A549 (cell line): ENCODE measurements around the gene KAT8. TPM values are rescaled to one million over a fixed set of nuclear protein-coding genes. Genes with fewer than 3 reads are reported as not detected.

ENCODE experiments used
- ATAC-seq, 2 experiments: fragments of 200-7000 bp in 1 of 2; fragments of >200 bp in 1 of 2; cut with Nextera tagmentation in 1 of 2; cut with Tn5 transposase in 1 of 2; 3 replicates each; pipeline versions ENCODE4 v1.8.0 to v1.9.1; 2018 to 2020; ENCODE audit warnings: mild to moderate bottlenecking in 1 of 2, moderate library complexity in 1 of 2
- CTCF ChIA-PET: fragments of 300-600 bp; sonication (Branson Sonifier 250); formaldehyde crosslinking; extraction: SDS; loops from one replicate; lab custom pipeline; 2021; ENCODE audit warnings: antibody characterized with exemption, inconsistent platforms; lab: Yijun Ruan, JAX
- POLR2A ChIA-PET: fragments of 350-600 bp; formaldehyde crosslinking; extraction: SDS; loops from one replicate; lab custom pipeline; 2021; ENCODE audit warnings: antibody characterized with exemption, inconsistent platforms; lab: Yijun Ruan, JAX
- DNase-seq, 2 experiments: peaks; one replicate each; pipeline versions ENCODE4 v3.0.0 to v3.0.0-alpha.2; 2011 to 2016; ENCODE audit warnings: low read depth in 1 of 2, low spot score in 1 of 2
- FAIRE-seq: peaks from 2 replicates; lab custom pipeline; 2011; peaks lifted over from hg19 to GRCh38; lab: Jason Lieb, UNC
- H3K27ac ChIP-seq, 2 experiments: fragments of >200 bp; sonication (Bioruptor Twin); formaldehyde crosslinking; 3 replicates each; pipeline ENCODE4 v1.5.1; 2016 to 2017
- H3K4me1 ChIP-seq: fragments of >200 bp; sonication (Bioruptor Twin); formaldehyde crosslinking; 3 replicates; pipeline ENCODE4 v1.6.1; 2016
- H3K4me2 ChIP-seq: fragments of >200 bp; sonication (Bioruptor Twin); formaldehyde crosslinking; 3 replicates; pipeline ENCODE4 v1.6.1; 2016
- H3K4me3 ChIP-seq: fragments of >200 bp; sonication (Bioruptor Twin); formaldehyde crosslinking; 3 replicates; pipeline ENCODE4 v1.5.1; 2016
- H3K9me3 ChIP-seq: fragments of >200 bp; sonication (Bioruptor Twin); formaldehyde crosslinking; 3 replicates; pipeline ENCODE4 v1.6.1; 2016
- CBX2 ChIP-seq: fragments of 200-600 bp; sonication (generic); IDR thresholded peaks from 2 replicates; pipeline ENCODE4 v1.6.1; 2016; ENCODE audit warnings: low read depth, mild to moderate bottlenecking, borderline replicate concordance
- CEBPB ChIP-seq, 2 experiments: fragments of >200 bp in 1 of 2; sonication (Bioruptor Twin) in 1 of 2; formaldehyde crosslinking in 1 of 2; IDR thresholded peaks; 2 replicates each; pipeline ENCODE4 v1.6.1; 2012 to 2016
- CTCF ChIP-seq: fragments of >200 bp; sonication (Bioruptor Twin); formaldehyde crosslinking; IDR thresholded peaks from 3 replicates; pipeline ENCODE4 v1.5.1; 2016
- E2F6 ChIP-seq: IDR thresholded peaks from 2 replicates; pipeline ENCODE4 v1.6.1; 2012; ENCODE audit warnings: low read depth, borderline replicate concordance
- EHF ChIP-seq: fragments of 250-450 bp; sonication (Bioruptor Pico); IDR thresholded peaks from 2 replicates; pipeline ENCODE4 v1.5.0; 2020; ENCODE audit warnings: mild to moderate bottlenecking
- FOSB ChIP-seq: fragments of 250-450 bp; sonication (Bioruptor Pico); IDR thresholded peaks from 2 replicates; pipeline ENCODE4 v1.5.0; 2020; ENCODE audit warnings: mild to moderate bottlenecking, moderate library complexity
- FOSL2 ChIP-seq, 2 experiments: fragments of 450-650 bp in 1 of 2; fragments of >200 bp in 1 of 2; sonication (Bioruptor Twin) in 1 of 2; formaldehyde crosslinking; IDR thresholded peaks; 2 replicates each; pipeline versions ENCODE4 v1.5.0 to v1.6.1; 2016 to 2020; ENCODE audit warnings: mild to moderate bottlenecking in 1 of 2, moderate library complexity in 1 of 2
- FOXS1 ChIP-seq: fragments of 250-450 bp; sonication (Bioruptor Pico); IDR thresholded peaks from 2 replicates; pipeline ENCODE4 v1.5.0; 2020; ENCODE audit warnings: mild to moderate bottlenecking, moderate library complexity
- GATA3 ChIP-seq: IDR thresholded peaks from 2 replicates; pipeline ENCODE4 v1.6.1; 2012; ENCODE audit warnings: borderline replicate concordance
- JUNB ChIP-seq: fragments of >200 bp; sonication (Bioruptor Twin); formaldehyde crosslinking; IDR thresholded peaks from 2 replicates; pipeline ENCODE4 v1.6.1; 2016
- KDM5A ChIP-seq: fragments of 200-600 bp; sonication (generic); IDR thresholded peaks from 2 replicates; pipeline ENCODE4 v1.6.1; 2016; ENCODE audit warnings: antibody characterized with exemption, mild to moderate bottlenecking
- PHF8 ChIP-seq: fragments of 200-600 bp; sonication (generic); IDR thresholded peaks from 2 replicates; pipeline ENCODE4 v1.6.1; 2016; ENCODE audit warnings: low read depth, mild to moderate bottlenecking, antibody characterized with exemption, moderate library complexity, borderline replicate concordance
- REST ChIP-seq: fragments of 200-600 bp; sonication (generic); IDR thresholded peaks from 2 replicates; pipeline ENCODE4 v1.6.1; 2016; ENCODE audit warnings: antibody characterized with exemption, mild to moderate bottlenecking, moderate library complexity
- SMC3 ChIP-seq: fragments of >200 bp; sonication (Bioruptor Twin); formaldehyde crosslinking; IDR thresholded peaks from 3 replicates; pipeline ENCODE4 v1.6.1; 2018; ENCODE audit warnings: inconsistent platforms
- SREBF2 ChIP-seq: fragments of 450-650 bp; IDR thresholded peaks from 2 replicates; pipeline ENCODE4 v1.6.1; 2014; ENCODE audit warnings: mild to moderate bottlenecking, moderate library complexity
- TP53 ChIP-seq: fragments of 250-450 bp; sonication (Bioruptor Pico); IDR thresholded peaks from 2 replicates; pipeline ENCODE4 v1.5.0; 2021; ENCODE audit warnings: mild to moderate bottlenecking, moderate library complexity
- ZFP36 ChIP-seq: fragments of 450-650 bp; IDR thresholded peaks from 2 replicates; pipeline ENCODE4 v1.6.1; 2014; ENCODE audit warnings: borderline replicate concordance; ENCODE audit not compliant: partially characterized antibody
- WGBS: methylation state at CpG from one replicate; pipeline ENCODE4 v1.1.6; 2017; ENCODE audit errors: missing lambda C conversion rate; 5-methylcytosine and 5-hydroxymethylcytosine counted together
- polyA plus RNA-seq, 4 experiments: library from polyadenylated mRNA; depleted of rRNA in 3 of 4; stranded (reverse); fragments of >200 nt; fragmentation: RNase III in 1 of 4; extraction: RNeasy Plus Mini Kit Qiagen cat#74134 plus additional on column Dnase treatment in 1 of 4; gene quantifications; 2 replicates in 3 of 4; 3 replicates in 1 of 4; pipeline ENCODE4 v1.2.3, GENCODE V29; 2011 to 2017

Gene KAT8
- polyA plus RNA-seq, 2 of the 4 experiments (the other 2 are of a cell fraction) = 34.4 to 42.2 TPM

GRCh38 chr16:31085873-31086628 lies 31.4 kb upstream of the KAT8 start:
- Histone ChIP-seq H3K4me3 (no peak overlapping the region), H3K4me2 (no peak overlapping the region), H3K9me3 (no peaks in the 10 kb centered on the region)
- ATAC-seq = no peak
- TF ChIP-seq GATA3 = no peak
- TF ChIP-seq REST = no peak
- no peak for TF ChIP-seq TP53 (CRISPR knock-in tag)
- no peak for TF ChIP-seq KDM5A
- TF ChIP-seq ZFP36 = no peak
- TF ChIP-seq FOSB = no peak
- no peak for TF ChIP-seq SMC3
- no peak for TF ChIP-seq PHF8
- TF ChIP-seq, all 56 proteins: peak for 0
- POLR2A ChIA-PET = interaction anchor here (2.8 kb wide), 1 partner anchor 12 kb away, joined by 10 read pairs; the partner anchor contains the start of genes ZNF646 and ZNF668
- Histone ChIP-seq H3K27ac (no peak overlapping the region), H3K4me1 (no peaks in the 10 kb centered on the region)
- CTCF ChIA-PET = interaction anchor here (1.0 to 3.8 kb wide), 7 partner anchors 10 to 357 kb away, joined by 3 to 17 read pairs (median 5); partner anchors contain the start of genes HSD3B7 and ZNF843
- DNase-seq (no peak), FAIRE-seq (no peak)
- WGBS = 87% methylated on average over 14 of the region's 18 CpGs

DNA sequence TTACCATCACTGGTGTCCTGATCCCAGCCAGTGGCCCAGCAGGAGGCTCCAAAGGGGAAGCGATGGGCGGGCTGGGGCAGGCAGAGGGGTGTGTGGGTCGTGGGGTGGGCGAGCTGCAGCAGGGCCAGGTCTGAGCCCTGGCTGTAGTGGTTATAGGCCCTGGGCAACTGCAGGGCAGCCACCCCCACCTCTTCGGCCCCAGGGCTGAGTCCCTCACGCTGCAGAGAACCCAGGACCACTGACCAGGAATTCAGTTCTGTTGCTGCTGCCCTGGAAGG lies 30.9 kb upstream of the KAT8 start:
- 83% methylated on average over 1 of the region's 6 CpGs for WGBS
- TF ChIP-seq CTCF = no peak
- no peak for TF ChIP-seq JUNB
- no peak for TF ChIP-seq SREBF2
- TF ChIP-seq EHF = no peak
- TF ChIP-seq CBX2 = no peak
- no peak for TF ChIP-seq FOXS1 (CRISPR knock-in tag)
- TF ChIP-seq CEBPB (IDR thresholded peaks at IDR 0.05) = no peak
- no peak for TF ChIP-seq FOSL2 (IDR thresholded peaks at IDR 0.05)
- no peak for TF ChIP-seq FOSL2 (CRISPR knock-in tag; IDR thresholded peaks at IDR 0.05)
- no peak for TF ChIP-seq E2F6
- TF ChIP-seq, all 56 proteins: peak for 0

More for the DNA sequence above, 30.9 kb upstream of the KAT8 start:
- Histone ChIP-seq H3K4me3 (no peak overlapping the region), H3K27ac (no peak overlapping the region), H3K4me2 (no peak overlapping the region), H3K9me3 (no peaks in the 10 kb centered on the region), H3K4me1 (no peaks in the 10 kb centered on the region)
- CTCF ChIA-PET = interaction anchor here (1.1 to 3.8 kb wide), 4 partner anchors 56 to 356 kb away, joined by 3 to 17 read pairs (median 6); partner anchors contain the start of genes HSD3B7 and ZNF843
- no peak for FAIRE-seq
- no peak; a peak in 1 of 6 replicates for ATAC-seq
- DNase-seq = no peak
- POLR2A ChIA-PET = interaction anchor here (2.8 kb wide), 1 partner anchor 13 kb away, joined by 10 read pairs; the partner anchor contains the start of genes ZNF646 and ZNF668
